Measurements from ENCODE around the gene SMIM5. TPM values are rescaled to one million over a fixed set of nuclear protein-coding genes. Genes with fewer than 3 reads are reported as not detected.

The SMIM5 gene
- total and polyA plus RNA-seq, 2 donors (not counting 3 experiments of a cell fraction or from before 2014, with no cell fraction given) = not detected

DNA sequence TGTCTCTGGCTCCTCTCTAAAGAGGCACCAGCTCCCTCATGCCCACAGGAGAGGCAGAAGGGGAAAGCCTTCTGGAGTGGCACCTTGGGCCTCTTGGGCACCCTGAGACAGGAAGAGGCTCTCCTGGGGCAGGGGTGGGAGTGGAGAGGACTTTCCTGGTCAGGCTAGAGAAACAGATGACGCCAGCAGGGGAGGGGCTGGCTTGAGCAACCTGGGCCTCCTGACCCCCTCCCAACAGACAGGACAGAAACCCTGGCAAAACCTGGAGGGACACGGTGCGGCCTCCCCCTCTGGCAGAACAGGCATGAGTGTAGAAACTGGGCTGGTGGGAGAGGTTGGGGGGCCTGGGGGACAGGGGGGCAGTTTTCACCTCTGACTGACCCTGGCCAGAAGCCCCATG, 6.1 kb downstream of the SMIM5 start:
- no TSS peak for BruUV-seq (replicated peaks)
- Histone ChIP-seq H3K36me3 (ENCODE audit: control insufficient read depth in 2 of 2, extremely low read depth in 1 of 2, insufficient read depth in 2 of 2, low read length in 2 of 2) (peaks cover 0 to 3% of the 10 kb centered on the region in 2 experiments), H3K9me1 (replicated peaks; ENCODE audit: control insufficient read depth, extremely low read depth, insufficient read depth, low read length) (no peaks in the 10 kb centered on the region), H3K79me2 (ENCODE audit: control insufficient read depth, insufficient read depth, low read length) (no peaks in the 10 kb centered on the region), H3K27me3 (ENCODE audit: control insufficient read depth in 2 of 2, insufficient read depth in 2 of 2, low read length in 2 of 2) (no peaks in the 10 kb centered on the region), H3K4me1 (ENCODE audit: control insufficient read depth, extremely low read depth, insufficient read depth, low read length) (no peaks in the 10 kb centered on the region), H3K4me3 (replicated peaks in 1 of 3; ENCODE audit: insufficient read depth in 1 of 3, low read depth in 1 of 3, low read length in 3 of 3) (no peak overlapping the region), H3K27ac (ENCODE audit: insufficient read depth, low read depth, low read length) (no peak overlapping the region), H3K9ac (replicated peaks; ENCODE audit: extremely low read depth, insufficient read depth, low read length) (no peak overlapping the region), H4K20me1 (replicated peaks; ENCODE audit: control insufficient read depth, extremely low read depth, insufficient read depth, low read length) (no peaks in the 10 kb centered on the region), H3K4me2 (ENCODE audit: insufficient read depth, low read length) (no peak overlapping the region), H3K9me3 (replicated peaks; ENCODE audit: control insufficient read depth, insufficient read depth, low read length) (no peaks in the 10 kb centered on the region), H2AFZ (ENCODE audit: low read depth, low read length) (no peak overlapping the region)
- TF ChIP-seq, protein P1, sequence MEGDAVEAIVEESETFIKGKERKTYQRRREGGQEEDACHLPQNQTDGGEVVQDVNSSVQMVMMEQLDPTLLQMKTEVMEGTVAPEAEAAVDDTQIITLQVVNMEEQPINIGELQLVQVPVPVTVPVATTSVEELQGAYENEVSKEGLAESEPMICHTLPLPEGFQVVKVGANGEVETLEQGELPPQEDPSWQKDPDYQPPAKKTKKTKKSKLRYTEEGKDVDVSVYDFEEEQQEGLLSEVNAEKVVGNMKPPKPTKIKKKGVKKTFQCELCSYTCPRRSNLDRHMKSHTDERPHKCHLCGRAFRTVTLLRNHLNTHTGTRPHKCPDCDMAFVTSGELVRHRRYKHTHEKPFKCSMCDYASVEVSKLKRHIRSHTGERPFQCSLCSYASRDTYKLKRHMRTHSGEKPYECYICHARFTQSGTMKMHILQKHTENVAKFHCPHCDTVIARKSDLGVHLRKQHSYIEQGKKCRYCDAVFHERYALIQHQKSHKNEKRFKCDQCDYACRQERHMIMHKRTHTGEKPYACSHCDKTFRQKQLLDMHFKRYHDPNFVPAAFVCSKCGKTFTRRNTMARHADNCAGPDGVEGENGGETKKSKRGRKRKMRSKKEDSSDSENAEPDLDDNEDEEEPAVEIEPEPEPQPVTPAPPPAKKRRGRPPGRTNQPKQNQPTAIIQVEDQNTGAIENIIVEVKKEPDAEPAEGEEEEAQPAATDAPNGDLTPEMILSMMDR (IDR thresholded peaks at IDR 0.05; ENCODE audit: extremely low read depth in 1 of 2, insufficient read depth in 1 of 2, low read depth in 1 of 2, low read length in 2 of 2) = no peak
- no peak for TF ChIP-seq MYC (IDR thresholded peaks at IDR 0.05; ENCODE audit: low read depth, low read length)
- TF ChIP-seq POLR2A (IDR thresholded peaks at IDR 0.05; ENCODE audit: low read depth, low read length) = no peak
- TF ChIP-seq FOS (IDR thresholded peaks at IDR 0.05; ENCODE audit: borderline replicate concordance, insufficient read depth, low read length) = no peak
- no peak for TF ChIP-seq JUN (IDR thresholded peaks at IDR 0.05; ENCODE audit: borderline replicate concordance, insufficient read depth, insufficient read length, low read depth)
- TF ChIP-seq POLR2AphosphoS5 (IDR thresholded peaks at IDR 0.05; ENCODE audit: insufficient read depth, low read depth, low read length) = no peak
- TF ChIP-seq, protein P2, sequence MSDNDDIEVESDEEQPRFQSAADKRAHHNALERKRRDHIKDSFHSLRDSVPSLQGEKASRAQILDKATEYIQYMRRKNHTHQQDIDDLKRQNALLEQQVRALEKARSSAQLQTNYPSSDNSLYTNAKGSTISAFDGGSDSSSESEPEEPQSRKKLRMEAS (IDR thresholded peaks at IDR 0.05; ENCODE audit: insufficient read depth, insufficient read length) = no peak
- TF ChIP-seq GATA2 (IDR thresholded peaks at IDR 0.05; ENCODE audit: insufficient read depth, insufficient read length, low read depth, low read length) = no peak
- no peak for TF ChIP-seq EZH2 (IDR thresholded peaks at IDR 0.05; ENCODE audit: borderline replicate concordance, low read depth, low read length, severe bottlenecking)
- FAIRE-seq = no peak
- dilution Hi-C loops (cut with MboI; ENCODE audit: extremely low pct_ligation_motif_present, low sequenced_read_pairs) (no loop called here), intact Hi-C loops (cut with micrococcal nuclease) (no loop called here)
- no peak for DNase-seq (ENCODE audit: low read depth, low spot score)
- CTCF ChIA-PET = interaction anchor here (1.1 to 1.7 kb wide), 2 partner anchors 40 to 108 kb away, joined by 4 read pairs; no protein-coding TSS in a partner anchor
- POLR2A ChIA-PET = no interaction called here
